ENCODE results near the gene NPHP4. TPM values are rescaled to one million over a fixed set of nuclear protein-coding genes. Genes with fewer than 3 reads are reported as not detected.

NPHP4 gene
- total and polyA plus RNA-seq, 10 of the 15 experiments (the other 5 are each of a cell fraction or from before 2014, with no cell fraction given), result 0.16 to 10.5 (median 3.1) TPM

GRCh38 chr1:5992814-5993555 is 760 bp upstream of the NPHP4 start (continued):
- TF ChIP-seq SMARCA5 (IDR thresholded peaks at IDR 0.05) (peak; percentile 41; the same call in 1 of the 2 replicates), POLR2A (IDR thresholded peaks at IDR 0.05; ENCODE audit: low read depth, low read length) (no peak), FOS (IDR thresholded peaks at IDR 0.05; ENCODE audit: borderline replicate concordance, extremely low read depth, insufficient read length) (no peak), NR2F1 (conservative IDR thresholded peaks at IDR 0.05) (peak; percentile 27), JUNB (IDR thresholded peaks at IDR 0.05) (no peak), RELB (IDR thresholded peaks at IDR 0.05; ENCODE audit: low read depth) (peak; percentile 11), NFYA (IDR thresholded peaks at IDR 0.05; ENCODE audit: borderline replicate concordance, low read depth, low read length) (no peak), CREM (IDR thresholded peaks at IDR 0.05; ENCODE audit: low read depth) (no peak), MEF2B (IDR thresholded peaks at IDR 0.05; ENCODE audit: partially characterized antibody, poor library complexity, severe bottlenecking) (no peak), HCFC1 (IDR thresholded peaks at IDR 0.05; ENCODE audit: low read length) (no peak)

GRCh38 chr1:5991381-5992025 is 722 bp downstream of the NPHP4 start:
- intact Hi-C loops (cut with micrococcal nuclease; ENCODE audit: unreplicated experiment), result loop anchor here (1.0 kb wide), 1 partner anchor 35 kb away; no protein-coding TSS in a partner anchor
- DNase-seq (ENCODE audit: low read depth, low spot score), result no peak
- Histone ChIP-seq H3K4me3 (peak overlapping the region; percentile 94), H3K79me2 (ENCODE audit: control insufficient read depth, insufficient read depth, low read length) (peaks cover 32% of the 10 kb centered on the region), H3K27ac (ENCODE audit: control insufficient read depth, insufficient read depth) (peak overlapping the region; percentile 66), H3K4me1 (ENCODE audit: control insufficient read depth, insufficient read depth, low read length) (peaks cover 16% of the 10 kb centered on the region), H2AFZ (ENCODE audit: control insufficient read depth, low read depth, low read length) (peak overlapping the region; percentile 92), H3K36me3 (ENCODE audit: control insufficient read depth in 2 of 2, insufficient read depth in 2 of 2, low read length in 1 of 2) (peaks cover 3 to 4% of the 10 kb centered on the region in 2 experiments; a peak in 2 of 4 replicates), H4K20me1 (ENCODE audit: control insufficient read depth, insufficient read depth) (no peaks in the 10 kb centered on the region), H3K4me2 (ENCODE audit: control insufficient read depth, insufficient read depth) (peak overlapping the region; percentile 92), H3K9ac (ENCODE audit: control insufficient read depth, insufficient read depth, low read length) (peak overlapping the region; percentile 59), H3K27me3 (replicated peaks in 1 of 2; ENCODE audit: control insufficient read depth in 2 of 2, insufficient read depth in 2 of 2, low read length in 1 of 2) (no peaks in the 10 kb centered on the region), H3K9me3 (replicated peaks; ENCODE audit: control insufficient read depth, insufficient read depth, low read length) (no peaks in the 10 kb centered on the region)
- ATAC-seq, result peak; percentile 48
- under 1% methylated on average over 27 of the region's 60 CpGs for WGBS (ENCODE audit: insufficient coverage, insufficient replicate concordance, low lambda C conversion rate, missing lambda C conversion rate)
- ChIA-PET CTCF (interaction anchor here (1.4 kb wide), 1 partner anchor 39 kb away, joined by 3 read pairs; no protein-coding TSS in a partner anchor), RAD21 (ENCODE audit: unreplicated experiment) (interaction anchor here (0.6 to 1.3 kb wide), 2 partner anchors 34 to 37 kb away, joined by 3 to 4 read pairs; no protein-coding TSS in a partner anchor), SMC1A (ENCODE audit: uncharacterized antibody, unreplicated experiment) (interaction anchor here (1.2 kb wide), 1 partner anchor 33 kb away, joined by 4 read pairs; no protein-coding TSS in a partner anchor), POLR2A (interaction anchor here (1.2 to 4.7 kb wide), 2 partner anchors 11 to 34 kb away, joined by 3 to 38 read pairs; no protein-coding TSS in a partner anchor)
- in situ Hi-C loops (cut with MboI), result no loop called here
- no TSS peak for BruUV-seq (replicated peaks)
- peak; percentile 41 for FAIRE-seq
- TF ChIP-seq HDGF (IDR thresholded peaks at IDR 0.05), result no peak
- TF ChIP-seq GATAD2B (conservative IDR thresholded peaks at IDR 0.05; ENCODE audit: low read depth), result peak; percentile 20; the same call in 1 of the 2 replicates
- TF ChIP-seq SMC3 (IDR thresholded peaks at IDR 0.05; ENCODE audit: borderline replicate concordance, low read length), result no peak
- no peak for TF ChIP-seq PKNOX1 (IDR thresholded peaks at IDR 0.05)
- TF ChIP-seq SREBF2 (IDR thresholded peaks at IDR 0.05; ENCODE audit: low read length), result no peak
- TF ChIP-seq ZNF622 (IDR thresholded peaks at IDR 0.05), result no peak
- peak; percentile 69; the same call in 1 of the 2 replicates for TF ChIP-seq BACH1 (IDR thresholded peaks at IDR 0.05; ENCODE audit: borderline replicate concordance)
- TF ChIP-seq SMAD1 (IDR thresholded peaks at IDR 0.05; ENCODE audit: low read depth, partially characterized antibody), result no peak
- TF ChIP-seq TCF7 (IDR thresholded peaks at IDR 0.05; ENCODE audit: borderline replicate concordance), result no peak
- no peak for TF ChIP-seq RCOR1 (conservative IDR thresholded peaks at IDR 0.05; ENCODE audit: low read depth, low read length)
- TF ChIP-seq LARP7 (IDR thresholded peaks at IDR 0.05), result no peak; the same call in 1 of the 2 replicates
- TF ChIP-seq BHLHE40 (IDR thresholded peaks at IDR 0.05; ENCODE audit: borderline replicate concordance in 1 of 2, low read depth in 2 of 2, low read length in 1 of 2), result peak in 1 of 2 experiments; percentile 59; a peak in 2 of 4 replicates

Measured in GM12878 (cell line).